ENCODE data around the gene MSH5. TPM values are rescaled to one million over a fixed set of nuclear protein-coding genes. Genes with fewer than 3 reads are reported as not detected.

The MSH5 gene
- total and polyA plus RNA-seq, 2 of the 13 experiments (the other 11 are each of a cell fraction or from before 2014, with no cell fraction given) = 10.2 to 38.7 TPM

DNA sequence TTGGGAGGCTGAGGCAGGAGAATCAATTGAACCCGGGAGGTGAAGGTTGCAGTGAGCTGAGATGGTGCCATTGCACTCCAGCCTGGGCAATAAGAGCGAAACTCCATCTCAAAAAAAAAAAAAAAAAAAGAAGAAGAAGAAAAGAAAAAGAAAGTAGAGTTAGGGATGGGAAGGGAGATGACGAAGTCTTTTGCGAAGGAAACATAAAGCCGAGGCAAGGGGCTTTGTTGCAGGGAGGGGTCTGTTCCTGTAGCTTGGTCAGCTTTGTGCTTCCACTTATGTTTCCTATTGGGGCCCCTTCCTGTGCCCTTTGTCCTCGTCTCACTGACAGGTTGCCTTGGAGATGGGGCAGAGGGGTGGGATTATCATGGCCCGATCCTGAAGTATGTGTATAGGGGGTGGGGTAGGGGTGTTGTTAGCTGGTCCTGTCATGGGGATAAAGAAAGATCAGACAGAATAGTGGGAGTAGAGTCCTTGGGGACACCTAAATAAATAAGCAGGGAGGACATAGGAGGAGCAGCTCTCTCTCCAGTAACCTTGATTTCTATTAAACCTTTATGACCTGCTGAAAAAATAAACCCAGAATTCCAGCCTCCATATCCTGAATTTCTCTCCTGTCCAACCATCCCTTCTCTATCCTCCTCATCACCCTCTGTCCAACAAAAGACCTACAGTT is 2.4 kb upstream of the MSH5 start (continued):
- TF ChIP-seq, protein P1, sequence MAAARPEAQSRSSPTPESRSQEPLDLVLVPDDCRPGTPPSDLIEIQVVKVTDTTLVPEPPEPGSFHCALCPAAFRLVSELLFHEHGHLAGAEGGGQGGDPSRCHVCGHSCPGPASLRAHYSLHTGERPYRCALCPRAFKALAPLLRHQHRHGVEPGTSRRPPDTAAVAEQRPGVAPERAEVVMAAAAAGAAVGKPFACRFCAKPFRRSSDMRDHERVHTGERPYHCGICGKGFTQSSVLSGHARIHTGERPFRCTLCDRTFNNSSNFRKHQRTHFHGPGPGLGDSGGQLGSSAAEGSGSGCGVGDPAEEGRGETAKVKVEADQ (CRISPR knock-in tag; IDR thresholded peaks at IDR 0.05; ENCODE audit: borderline replicate concordance) = no peak
- TF ChIP-seq MATR3 (CRISPR knock-in tag; IDR thresholded peaks at IDR 0.05) = no peak
- TF ChIP-seq, protein P2, sequence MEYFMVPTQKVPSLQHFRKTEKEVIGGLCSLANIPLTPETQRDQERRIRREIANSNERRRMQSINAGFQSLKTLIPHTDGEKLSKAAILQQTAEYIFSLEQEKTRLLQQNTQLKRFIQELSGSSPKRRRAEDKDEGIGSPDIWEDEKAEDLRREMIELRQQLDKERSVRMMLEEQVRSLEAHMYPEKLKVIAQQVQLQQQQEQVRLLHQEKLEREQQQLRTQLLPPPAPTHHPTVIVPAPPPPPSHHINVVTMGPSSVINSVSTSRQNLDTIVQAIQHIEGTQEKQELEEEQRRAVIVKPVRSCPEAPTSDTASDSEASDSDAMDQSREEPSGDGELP (IDR thresholded peaks at IDR 0.05; ENCODE audit: borderline replicate concordance, low read depth) = peak; percentile 38; the same call in 1 of the 2 replicates
- no peak for TF ChIP-seq NFIB (CRISPR knock-in tag; IDR thresholded peaks at IDR 0.05; ENCODE audit: borderline replicate concordance)
- TF ChIP-seq, protein P3, sequence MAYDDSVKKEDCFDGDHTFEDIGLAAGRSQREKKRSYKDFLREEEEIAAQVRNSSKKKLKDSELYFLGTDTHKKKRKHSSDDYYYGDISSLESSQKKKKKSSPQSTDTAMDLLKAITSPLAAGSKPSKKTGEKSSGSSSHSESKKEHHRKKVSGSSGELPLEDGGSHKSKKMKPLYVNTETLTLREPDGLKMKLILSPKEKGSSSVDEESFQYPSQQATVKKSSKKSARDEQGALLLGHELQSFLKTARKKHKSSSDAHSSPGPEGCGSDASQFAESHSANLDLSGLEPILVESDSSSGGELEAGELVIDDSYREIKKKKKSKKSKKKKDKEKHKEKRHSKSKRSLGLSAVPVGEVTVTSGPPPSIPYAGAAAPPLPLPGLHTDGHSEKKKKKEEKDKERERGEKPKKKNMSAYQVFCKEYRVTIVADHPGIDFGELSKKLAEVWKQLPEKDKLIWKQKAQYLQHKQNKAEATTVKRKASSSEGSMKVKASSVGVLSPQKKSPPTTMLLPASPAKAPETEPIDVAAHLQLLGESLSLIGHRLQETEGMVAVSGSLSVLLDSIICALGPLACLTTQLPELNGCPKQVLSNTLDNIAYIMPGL (CRISPR knock-in tag; IDR thresholded peaks at IDR 0.05; ENCODE audit: borderline replicate concordance in 1 of 2, low read depth in 1 of 2) = peak in 1 of 2 experiments; percentile 11; a peak in 2 of 4 replicates
- peak; percentile 93 for TF ChIP-seq SSRP1 (CRISPR knock-in tag; IDR thresholded peaks at IDR 0.05)
- TF ChIP-seq, protein P4, sequence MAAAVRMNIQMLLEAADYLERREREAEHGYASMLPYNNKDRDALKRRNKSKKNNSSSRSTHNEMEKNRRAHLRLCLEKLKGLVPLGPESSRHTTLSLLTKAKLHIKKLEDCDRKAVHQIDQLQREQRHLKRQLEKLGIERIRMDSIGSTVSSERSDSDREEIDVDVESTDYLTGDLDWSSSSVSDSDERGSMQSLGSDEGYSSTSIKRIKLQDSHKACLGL (CRISPR knock-in tag; IDR thresholded peaks at IDR 0.05) = no peak
- TF ChIP-seq SALL1 (CRISPR knock-in tag; IDR thresholded peaks at IDR 0.05) = peak; percentile 72
- peak; percentile 86 for TF ChIP-seq RARA (CRISPR knock-in tag; IDR thresholded peaks at IDR 0.05)
- peak; percentile 70 for TF ChIP-seq MAZ (IDR thresholded peaks at IDR 0.05; ENCODE audit: borderline replicate concordance, low read depth, low read length)
- TF ChIP-seq MAZ (CRISPR knock-in tag; IDR thresholded peaks at IDR 0.05; ENCODE audit: low read depth) = no peak
- TF ChIP-seq CENPT (CRISPR knock-in tag; IDR thresholded peaks at IDR 0.05; ENCODE audit: low read depth) = no peak
- TF ChIP-seq, protein P5, sequence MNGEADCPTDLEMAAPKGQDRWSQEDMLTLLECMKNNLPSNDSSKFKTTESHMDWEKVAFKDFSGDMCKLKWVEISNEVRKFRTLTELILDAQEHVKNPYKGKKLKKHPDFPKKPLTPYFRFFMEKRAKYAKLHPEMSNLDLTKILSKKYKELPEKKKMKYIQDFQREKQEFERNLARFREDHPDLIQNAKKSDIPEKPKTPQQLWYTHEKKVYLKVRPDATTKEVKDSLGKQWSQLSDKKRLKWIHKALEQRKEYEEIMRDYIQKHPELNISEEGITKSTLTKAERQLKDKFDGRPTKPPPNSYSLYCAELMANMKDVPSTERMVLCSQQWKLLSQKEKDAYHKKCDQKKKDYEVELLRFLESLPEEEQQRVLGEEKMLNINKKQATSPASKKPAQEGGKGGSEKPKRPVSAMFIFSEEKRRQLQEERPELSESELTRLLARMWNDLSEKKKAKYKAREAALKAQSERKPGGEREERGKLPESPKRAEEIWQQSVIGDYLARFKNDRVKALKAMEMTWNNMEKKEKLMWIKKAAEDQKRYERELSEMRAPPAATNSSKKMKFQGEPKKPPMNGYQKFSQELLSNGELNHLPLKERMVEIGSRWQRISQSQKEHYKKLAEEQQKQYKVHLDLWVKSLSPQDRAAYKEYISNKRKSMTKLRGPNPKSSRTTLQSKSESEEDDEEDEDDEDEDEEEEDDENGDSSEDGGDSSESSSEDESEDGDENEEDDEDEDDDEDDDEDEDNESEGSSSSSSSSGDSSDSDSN (CRISPR knock-in tag; IDR thresholded peaks at IDR 0.05) = no peak
- no peak for TF ChIP-seq ZNF30 (CRISPR knock-in tag; IDR thresholded peaks at IDR 0.05)
- TF ChIP-seq, protein P6, sequence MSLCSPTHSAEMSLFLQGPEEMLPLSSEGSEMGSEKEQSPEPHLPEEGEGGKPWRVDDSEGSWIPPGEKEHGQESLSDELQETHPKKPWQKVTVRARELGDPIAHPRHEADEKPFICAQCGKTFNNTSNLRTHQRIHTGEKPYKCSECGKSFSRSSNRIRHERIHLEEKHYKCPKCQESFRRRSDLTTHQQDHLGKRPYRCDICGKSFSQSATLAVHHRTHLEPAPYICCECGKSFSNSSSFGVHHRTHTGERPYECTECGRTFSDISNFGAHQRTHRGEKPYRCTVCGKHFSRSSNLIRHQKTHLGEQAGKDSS (CRISPR knock-in tag; IDR thresholded peaks at IDR 0.05; ENCODE audit: borderline replicate concordance, low read depth) = no peak
- no peak for TF ChIP-seq EED (CRISPR knock-in tag; IDR thresholded peaks at IDR 0.05)
- peak; percentile 32; the same call in 1 of the 2 replicates for TF ChIP-seq CHD4 (IDR thresholded peaks at IDR 0.05; ENCODE audit: borderline replicate concordance, low read length)
- TF ChIP-seq SALL2 (CRISPR knock-in tag; IDR thresholded peaks at IDR 0.05) = 0 out of 2 replicates have a peak, but pooled peaks have one; percentile 53
- 0 out of 2 replicates have a peak, but pooled peaks have one; percentile 40 for TF ChIP-seq ZNF546 (CRISPR knock-in tag; conservative IDR thresholded peaks at IDR 0.05)
- TF ChIP-seq ATF1 (CRISPR knock-in tag; IDR thresholded peaks at IDR 0.05) = 0 out of 2 replicates have a peak, but pooled peaks have one; percentile 51
- no peak for TF ChIP-seq ZNF577 (CRISPR knock-in tag; IDR thresholded peaks at IDR 0.05; ENCODE audit: borderline replicate concordance, low read depth)
- TF ChIP-seq ZFP36L1 (CRISPR knock-in tag; IDR thresholded peaks at IDR 0.05) = no peak

Data from HepG2 (cell line).